Mesendoderm (in vitro differentiated cells): Measurements from ENCODE around the gene SDK1.

Source experiments
- DNase-seq: peaks from one replicate; pipeline ENCODE4 v3.0.0; 2013
- H2AK5ac ChIP-seq: 2 replicates; pipeline ENCODE4 v1.6.1; 2013; ENCODE audit warnings: low read length, inconsistent platforms
- H2BK120ac ChIP-seq: 2 replicates; pipeline ENCODE4 v1.6.1; 2013; ENCODE audit warnings: low read depth, mild to moderate bottlenecking, low read length, moderate library complexity, mixed read lengths
- H2BK15ac ChIP-seq: replicated peaks from 2 replicates; pipeline ENCODE4 v1.6.1; 2013; ENCODE audit warnings: low read depth, mild to moderate bottlenecking, moderate library complexity
- H2BK5ac ChIP-seq: 2 replicates; pipeline ENCODE4 v1.6.1; 2013; ENCODE audit warnings: low read length, inconsistent platforms
- H3K18ac ChIP-seq: 2 replicates; pipeline ENCODE4 v1.6.1; 2013; ENCODE audit warnings: mild to moderate bottlenecking, low read length, mixed read lengths
- H3K23ac ChIP-seq: one replicate; pipeline ENCODE4 v1.6.1; 2013; ENCODE audit warnings: low read length
- H3K27ac ChIP-seq: 2 replicates; pipeline ENCODE4 v1.5.1; 2013; ENCODE audit warnings: low read depth, mild to moderate bottlenecking, inconsistent platforms, low read length, moderate library complexity
- H3K27me3 ChIP-seq: 2 replicates; pipeline ENCODE4 v1.6.1; 2013; ENCODE audit warnings: low read length, control low read depth, mild to moderate bottlenecking, inconsistent platforms; ENCODE audit not compliant: insufficient read depth, poor library complexity
- H3K36me3 ChIP-seq: 2 replicates; pipeline ENCODE4 v1.6.1; 2013; ENCODE audit warnings: low read length, inconsistent platforms; ENCODE audit not compliant: control insufficient read depth, insufficient read depth
- H3K4ac ChIP-seq: one replicate; pipeline ENCODE4 v1.6.1; 2013; ENCODE audit warnings: low read depth, mild to moderate bottlenecking, low read length, moderate library complexity
- H3K4me1 ChIP-seq: 2 replicates; pipeline ENCODE4 v1.6.1; 2013; ENCODE audit warnings: low read depth, low read length, inconsistent platforms; ENCODE audit not compliant: control insufficient read depth
- H3K4me2 ChIP-seq: 2 replicates; pipeline ENCODE4 v1.6.1; 2013; ENCODE audit warnings: low read length
- H3K4me3 ChIP-seq: 2 replicates; pipeline ENCODE4 v1.5.1; 2013; ENCODE audit warnings: mild to moderate bottlenecking, low read length
- H3K56ac ChIP-seq: one replicate; pipeline ENCODE4 v1.6.1; 2013; ENCODE audit warnings: low read length
- H3K79me1 ChIP-seq: 2 replicates; pipeline ENCODE4 v1.6.1; 2013; ENCODE audit warnings: low read length, inconsistent platforms
- H3K79me2 ChIP-seq: 2 replicates; pipeline ENCODE4 v1.6.1; 2013; ENCODE audit warnings: mild to moderate bottlenecking, low read length; ENCODE audit not compliant: control insufficient read depth, insufficient read depth
- H3K9ac ChIP-seq: 2 replicates; pipeline ENCODE4 v1.6.1; 2013; ENCODE audit warnings: low read length, inconsistent platforms
- H4K5ac ChIP-seq: one replicate; pipeline ENCODE4 v1.6.1; 2013; ENCODE audit warnings: low read length
- H4K8ac ChIP-seq: one replicate; pipeline ENCODE4 v1.6.1; 2013; ENCODE audit warnings: low read depth, mild to moderate bottlenecking, control low read depth, low read length, moderate library complexity
- WGBS: extraction: QIAGEN DNeasy Blood & Tissue Kit; methylation state at CpG from one replicate; pipeline ENCODE4 v1.1.7; 2013; ENCODE audit warnings: low lambda C conversion rate, missing lambda C conversion rate; ENCODE audit not compliant: insufficient coverage; ENCODE audit errors: extremely low coverage; 5-methylcytosine and 5-hydroxymethylcytosine counted together

The SDK1 gene

DNA sequence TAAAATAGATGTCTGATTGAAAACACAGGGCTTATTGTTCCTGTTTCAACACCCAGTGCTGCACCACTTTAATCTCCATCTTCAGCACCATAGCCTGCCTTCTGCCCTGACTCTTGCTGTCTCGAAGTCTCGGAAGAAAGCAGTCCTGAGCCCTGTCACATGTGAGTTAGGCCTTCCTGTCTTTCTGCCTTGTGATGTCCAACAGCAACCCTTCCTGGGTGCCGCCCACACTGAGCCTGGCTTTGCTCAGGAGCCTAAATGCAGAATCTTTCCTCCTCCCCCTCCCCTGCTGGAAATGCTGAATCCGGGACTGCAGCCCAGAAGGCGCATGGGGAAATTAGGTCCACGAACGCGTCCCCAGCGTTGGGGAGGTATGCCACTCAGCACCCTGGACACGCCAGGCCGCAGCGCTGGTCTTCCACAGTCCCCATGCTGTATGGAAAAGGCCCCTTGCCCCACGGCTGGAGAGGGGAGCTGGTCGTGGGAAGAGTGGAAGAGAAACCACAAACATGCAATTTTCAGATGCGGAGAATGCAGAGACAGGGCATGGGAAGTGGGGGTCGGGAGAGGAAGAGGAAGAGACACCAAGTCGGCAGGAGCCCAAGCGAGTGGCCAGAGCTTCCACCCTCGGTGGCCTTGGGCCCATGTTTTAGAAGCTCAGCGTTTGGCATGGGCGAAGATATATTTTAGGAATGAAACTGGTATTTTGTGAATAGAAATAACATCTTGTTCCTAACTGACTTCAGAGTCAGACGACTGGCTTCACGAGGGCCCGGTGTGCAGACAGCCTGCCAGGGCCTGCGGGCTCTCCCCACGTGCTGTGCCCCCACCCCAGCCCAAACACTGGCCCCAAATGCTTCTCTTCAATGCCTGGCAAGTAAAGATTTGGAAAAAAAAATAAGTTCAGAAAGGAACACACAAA, 724.9 kb downstream of the SDK1 start:
- no CpG with 5 or more reads among the region's 26 CpGs for WGBS
- Histone ChIP-seq H2BK15ac (no peak overlapping the region), H3K4me1 (no peaks in the 10 kb centered on the region), H3K4me3 (no peak overlapping the region), H2BK120ac (no peak overlapping the region), H3K4me2 (no peak overlapping the region), H4K5ac (no peak overlapping the region), H3K18ac (no peak overlapping the region), H3K56ac (no peak overlapping the region), H2BK5ac (no peak overlapping the region), H3K36me3 (no peaks in the 10 kb centered on the region), H4K8ac (no peak overlapping the region), H3K9ac (no peak overlapping the region), H3K4ac (no peak overlapping the region), H3K79me1 (no peaks in the 10 kb centered on the region), H3K23ac (no peak overlapping the region), H3K27ac (no peak overlapping the region), H2AK5ac (no peak overlapping the region), H3K79me2 (no peaks in the 10 kb centered on the region), H3K27me3 (no peaks in the 10 kb centered on the region)
- no peak for DNase-seq

GRCh38 chr7:4026941-4027486, 726.0 kb downstream of the SDK1 start:
- Histone ChIP-seq H2BK120ac (no peak overlapping the region), H2BK5ac (no peak overlapping the region), H3K9ac (no peak overlapping the region), H3K4me1 (no peaks in the 10 kb centered on the region), H3K79me1 (no peaks in the 10 kb centered on the region), H4K8ac (no peak overlapping the region), H3K18ac (no peak overlapping the region), H4K5ac (no peak overlapping the region), H3K56ac (no peak overlapping the region), H3K23ac (no peak overlapping the region), H3K27me3 (no peaks in the 10 kb centered on the region), H3K36me3 (no peaks in the 10 kb centered on the region), H2BK15ac (no peak overlapping the region), H2AK5ac (no peak overlapping the region), H3K79me2 (no peaks in the 10 kb centered on the region), H3K4ac (no peak overlapping the region), H3K4me2 (no peak overlapping the region), H3K27ac (no peak overlapping the region), H3K4me3 (no peak overlapping the region)
- no CpG with 5 or more reads among the region's 10 CpGs for WGBS
- no peak for DNase-seq

GRCh38 chr7:4028221-4028620, 727.2 kb downstream of the SDK1 start:
- Histone ChIP-seq H2BK15ac (no peak overlapping the region), H3K18ac (no peak overlapping the region), H3K79me2 (no peaks in the 10 kb centered on the region), H3K4me1 (no peaks in the 10 kb centered on the region), H3K79me1 (no peaks in the 10 kb centered on the region), H3K36me3 (no peaks in the 10 kb centered on the region), H3K56ac (no peak overlapping the region), H2AK5ac (no peak overlapping the region), H3K27ac (no peak overlapping the region), H4K5ac (no peak overlapping the region), H4K8ac (no peak overlapping the region), H3K4ac (no peak overlapping the region), H3K23ac (no peak overlapping the region), H3K4me2 (no peak overlapping the region), H3K9ac (no peak overlapping the region), H2BK120ac (no peak overlapping the region), H3K27me3 (no peaks in the 10 kb centered on the region), H2BK5ac (no peak overlapping the region), H3K4me3 (no peak overlapping the region)
- no CpG with 5 or more reads among the region's 4 CpGs for WGBS
- no peak for DNase-seq

- DNase-seq: no peak
- Histone ChIP-seq H3K4me2 (no peak overlapping the region), H3K36me3 (no peaks in the 10 kb centered on the region), H4K5ac (no peak overlapping the region), H4K8ac (no peak overlapping the region), H3K4me3 (no peak overlapping the region), H2AK5ac (no peak overlapping the region), H3K18ac (no peak overlapping the region), H2BK120ac (no peak overlapping the region), H3K4ac (no peak overlapping the region), H2BK15ac (no peak overlapping the region), H3K79me2 (no peaks in the 10 kb centered on the region), H3K27me3 (no peaks in the 10 kb centered on the region), H3K4me1 (no peaks in the 10 kb centered on the region), H3K27ac (no peak overlapping the region), H3K79me1 (no peaks in the 10 kb centered on the region), H3K9ac (no peak overlapping the region), H2BK5ac (no peak overlapping the region), H3K23ac (no peak overlapping the region), H3K56ac (no peak overlapping the region)
- no CpG with 5 or more reads among the region's 10 CpGs for WGBS
These were observed 728.9 kb downstream of the SDK1 start for GRCh38 chr7:4029941-4030340.

- Histone ChIP-seq H2BK15ac (no peak overlapping the region), H3K23ac (no peak overlapping the region), H3K27me3 (no peaks in the 10 kb centered on the region), H3K27ac (no peak overlapping the region), H3K4me3 (no peak overlapping the region), H4K5ac (no peak overlapping the region), H2BK5ac (no peak overlapping the region), H3K4ac (no peak overlapping the region), H2BK120ac (no peak overlapping the region), H3K36me3 (no peaks in the 10 kb centered on the region), H3K4me1 (no peaks in the 10 kb centered on the region), H3K79me1 (no peaks in the 10 kb centered on the region), H4K8ac (no peak overlapping the region), H3K56ac (no peak overlapping the region), H2AK5ac (no peak overlapping the region), H3K18ac (no peak overlapping the region), H3K79me2 (no peaks in the 10 kb centered on the region), H3K9ac (no peak overlapping the region), H3K4me2 (no peak overlapping the region)
- no CpG with 5 or more reads among the region's 14 CpGs for WGBS
- DNase-seq: no peak
These were observed 729.4 kb downstream of the SDK1 start for GRCh38 chr7:4030346-4030950.
